CD14-positive monocyte (primary cell): ENCODE results near the gene CD247. TPM values are rescaled to one million over a fixed set of nuclear protein-coding genes. Genes with fewer than 3 reads are reported as not detected.

Experiments
- DNase-seq, 3 donors: peaks; one replicate each; pipeline ENCODE4 v3.0.0-alpha.2; 2011 to 2022
- H2AFZ ChIP-seq: 2 replicates; pipeline ENCODE4 v1.6.0; 2012; ENCODE audit warnings: mild to moderate bottlenecking, low read depth, low read length, inconsistent platforms; ENCODE audit not compliant: insufficient read depth, poor library complexity, severe bottlenecking
- H3K27ac ChIP-seq, 2 donors: 1 replicate in 1 of 2; 2 replicates in 1 of 2; pipeline ENCODE4 v1.5.1; 2012 to 2013; ENCODE audit warnings: low read length in 2 of 2, control low read depth in 1 of 2, inconsistent platforms in 1 of 2, low read depth in 1 of 2, mild to moderate bottlenecking in 1 of 2
- H3K27me3 ChIP-seq, 2 donors: one replicate each; pipeline versions ENCODE4 v1.6.0 to v1.6.1; 2011 to 2013; ENCODE audit warnings: low read length in 2 of 2; ENCODE audit not compliant: control insufficient read depth in 2 of 2, insufficient read depth in 2 of 2
- H3K36me3 ChIP-seq, 2 donors: replicated peaks in 1 of 2; 1 replicate in 1 of 2; 2 replicates in 1 of 2; pipeline versions ENCODE4 v1.5.1 to v1.6.1; 2012 to 2013; ENCODE audit warnings: low read length in 2 of 2, control low read depth in 1 of 2, inconsistent platforms in 1 of 2, mild to moderate bottlenecking in 1 of 2; ENCODE audit not compliant: insufficient read depth in 2 of 2, control insufficient read depth in 1 of 2
- H3K4me1 ChIP-seq, 2 donors: 1 replicate in 1 of 2; 2 replicates in 1 of 2; pipeline versions ENCODE4 v1.5.1 to v1.6.1; 2012 to 2013; ENCODE audit warnings: low read length in 2 of 2, control low read depth in 1 of 2, inconsistent platforms in 1 of 2, mild to moderate bottlenecking in 1 of 2, moderate library complexity in 1 of 2; ENCODE audit not compliant: insufficient read depth in 2 of 2, control insufficient read depth in 1 of 2
- H3K4me2 ChIP-seq: replicated peaks from 2 replicates; pipeline ENCODE3; 2012; ENCODE audit warnings: low read length, moderate library complexity, mild to moderate bottlenecking; ENCODE audit not compliant: poor library complexity, severe bottlenecking; ENCODE audit errors: extremely low read depth
- H3K4me3 ChIP-seq, 3 experiments: fragments of 200-600 bp in 1 of 3; sonication (generic) in 1 of 3; replicated peaks in 1 of 3; 1 replicate in 2 of 3; 2 replicates in 1 of 3; pipeline ENCODE4 v1.5.1; 2011 to 2013; ENCODE audit warnings: low read length in 3 of 3, mild to moderate bottlenecking in 3 of 3, control low read depth in 2 of 3, low read depth in 2 of 3, inconsistent platforms in 1 of 3, moderate library complexity in 1 of 3
- H3K79me2 ChIP-seq: 2 replicates; pipeline ENCODE4 v1.6.0; 2012; ENCODE audit warnings: mild to moderate bottlenecking, control low read depth, inconsistent platforms, low read length, moderate library complexity; ENCODE audit not compliant: insufficient read depth
- H3K9ac ChIP-seq: 2 replicates; pipeline ENCODE4 v1.6.0; 2017; ENCODE audit warnings: low read length, mild to moderate bottlenecking; ENCODE audit not compliant: insufficient read depth, poor library complexity, severe bottlenecking
- H3K9me3 ChIP-seq, 2 donors: replicated peaks in 1 of 2; 1 replicate in 1 of 2; 2 replicates in 1 of 2; pipeline versions ENCODE4 v1.5.1 to v1.6.1; 2012 to 2013; ENCODE audit warnings: low read length in 2 of 2, control low read depth in 1 of 2; ENCODE audit not compliant: control insufficient read depth in 1 of 2, insufficient read depth in 1 of 2
- H4K20me1 ChIP-seq: 2 replicates; pipeline ENCODE4 v1.6.0; 2012; ENCODE audit warnings: mild to moderate bottlenecking, low read length, control low read depth, moderate library complexity; ENCODE audit not compliant: insufficient read depth
- H3K27ac Mint-ChIP-seq, 7 donors: one replicate each; pipeline ENCODE4 v1.8.0; 2020; ENCODE audit warnings: mild to moderate bottlenecking in 7 of 7, mixed read lengths in 7 of 7, moderate library complexity in 6 of 7, inconsistent platforms in 2 of 7
- H3K27me3 Mint-ChIP-seq, 3 donors: one replicate each; pipeline ENCODE4 v1.8.0; 2021 to 2022; ENCODE audit warnings: low read depth in 3 of 3, mild to moderate bottlenecking in 3 of 3, mixed read lengths in 3 of 3, moderate library complexity in 3 of 3, inconsistent platforms in 1 of 3
- H3K36me3 Mint-ChIP-seq, 2 donors: one replicate each; pipeline ENCODE4 v1.8.0; 2020; ENCODE audit warnings: mixed read lengths in 2 of 2, inconsistent platforms in 1 of 2, mild to moderate bottlenecking in 1 of 2
- H3K4me1 Mint-ChIP-seq: one replicate; pipeline ENCODE4 v1.8.0; 2020; ENCODE audit warnings: mild to moderate bottlenecking, mixed read lengths
- H3K4me3 Mint-ChIP-seq, 2 donors: one replicate each; pipeline ENCODE4 v1.8.0; 2020; ENCODE audit warnings: mild to moderate bottlenecking in 2 of 2, mixed read lengths in 2 of 2, moderate library complexity in 1 of 2
- H3K9me3 Mint-ChIP-seq, 7 donors: one replicate each; pipeline ENCODE4 v1.8.0; 2020 to 2022; ENCODE audit warnings: mixed read lengths in 7 of 7, mild to moderate bottlenecking in 6 of 7, moderate library complexity in 6 of 7, inconsistent platforms in 2 of 7
- WGBS: methylation state at CpG from one replicate; pipeline ENCODE4 v1.1.5; 2013; ENCODE audit warnings: missing lambda C conversion rate; ENCODE audit not compliant: insufficient coverage; 5-methylcytosine and 5-hydroxymethylcytosine counted together
- intact Hi-C, 2 donors: fragments of 100-400 bp; cut with micrococcal nuclease; formaldehyde crosslinking; loops; one replicate each; pipeline versions ENCODE4 v1.15.0 to v1.15.1; 2023
- polyA plus RNA-seq, 3 donors: library from polyadenylated mRNA; depleted of rRNA in 1 of 3; unstranded in 2 of 3; stranded (reverse) in 1 of 3; fragments of 300-500 nt in 2 of 3; fragments of >200 nt in 1 of 3; fragmentation: Illumina TruSeq in 2 of 3; gene quantifications; 1 replicate in 2 of 3; 2 replicates in 1 of 3; pipeline ENCODE4 v1.2.3, GENCODE V29; 2012 to 2021
- TF ChIP-seq, protein P1 (sequence below): fragments of 200-600 bp; IDR thresholded peaks from one replicate; pipeline ENCODE4 v1.8.0; 2022; ENCODE audit warnings: antibody characterized with exemption, mild to moderate bottlenecking

The CD247 gene
- polyA plus RNA-seq, 3 donors = 0.29 to 1.8 (median 1.6) TPM

GRCh38 chr1:167409183-167409582, 109.1 kb downstream of the CD247 start:
- Histone ChIP-seq H3K9ac (no peak overlapping the region), H2AFZ (no peak overlapping the region), H3K27ac (no peak overlapping the region), H3K9me3 (no peaks in the 10 kb centered on the region), H3K27me3 (no peaks in the 10 kb centered on the region), H3K36me3 (peaks cover 33 to 76% of the 10 kb centered on the region in 2 donors), H3K4me3 (no peak overlapping the region), H3K79me2 (no peaks in the 10 kb centered on the region), H4K20me1 (no peaks in the 10 kb centered on the region), H3K4me2 (no peak overlapping the region), H3K4me1 (no peaks in the 10 kb centered on the region)
- Mint-ChIP-seq H3K4me1 (peaks cover 2% of the 10 kb centered on the region), H3K27ac (no peak overlapping the region), H3K4me3 (no peak overlapping the region), H3K9me3 (peaks cover 0 to 3% (median 0%) of the 10 kb centered on the region in 7 donors), H3K36me3 (peaks cover 60 to 65% of the 10 kb centered on the region in 2 donors), H3K27me3 (peaks cover 0 to 2% (median 0%) of the 10 kb centered on the region in 3 donors)
- no peak for DNase-seq
- TF ChIP-seq, protein P1, sequence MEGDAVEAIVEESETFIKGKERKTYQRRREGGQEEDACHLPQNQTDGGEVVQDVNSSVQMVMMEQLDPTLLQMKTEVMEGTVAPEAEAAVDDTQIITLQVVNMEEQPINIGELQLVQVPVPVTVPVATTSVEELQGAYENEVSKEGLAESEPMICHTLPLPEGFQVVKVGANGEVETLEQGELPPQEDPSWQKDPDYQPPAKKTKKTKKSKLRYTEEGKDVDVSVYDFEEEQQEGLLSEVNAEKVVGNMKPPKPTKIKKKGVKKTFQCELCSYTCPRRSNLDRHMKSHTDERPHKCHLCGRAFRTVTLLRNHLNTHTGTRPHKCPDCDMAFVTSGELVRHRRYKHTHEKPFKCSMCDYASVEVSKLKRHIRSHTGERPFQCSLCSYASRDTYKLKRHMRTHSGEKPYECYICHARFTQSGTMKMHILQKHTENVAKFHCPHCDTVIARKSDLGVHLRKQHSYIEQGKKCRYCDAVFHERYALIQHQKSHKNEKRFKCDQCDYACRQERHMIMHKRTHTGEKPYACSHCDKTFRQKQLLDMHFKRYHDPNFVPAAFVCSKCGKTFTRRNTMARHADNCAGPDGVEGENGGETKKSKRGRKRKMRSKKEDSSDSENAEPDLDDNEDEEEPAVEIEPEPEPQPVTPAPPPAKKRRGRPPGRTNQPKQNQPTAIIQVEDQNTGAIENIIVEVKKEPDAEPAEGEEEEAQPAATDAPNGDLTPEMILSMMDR = no peak
- intact Hi-C loops = loop anchor here (10.0 kb wide), 2 partner anchors 126 to 276 kb away; no protein-coding TSS in a partner anchor
- no CpG with 5 or more reads among the region's 1 CpG for WGBS

DNA sequence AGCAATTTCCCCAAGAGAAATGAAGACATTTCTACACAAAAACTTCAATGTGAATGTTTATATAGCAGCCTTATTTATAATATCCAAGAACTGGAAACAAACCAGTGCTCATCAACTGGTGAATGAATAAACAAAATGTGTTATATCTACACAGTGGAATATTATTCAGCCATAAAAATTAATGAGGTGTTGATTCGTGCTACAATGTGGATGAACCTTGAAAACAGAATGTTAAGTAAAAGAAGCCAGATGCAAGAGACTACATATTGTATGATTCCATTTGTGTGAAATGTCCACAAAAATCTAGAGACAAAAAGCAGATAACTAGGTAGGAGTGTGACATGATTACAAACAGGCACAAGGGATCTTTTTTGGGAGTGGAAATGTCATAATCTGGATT, 110.0 kb downstream of the CD247 start:
- H3K9me3 Mint-ChIP-seq = peaks cover 0 to 3% (median 0%) of the 10 kb centered on the region in 7 donors
- H3K4me3 Mint-ChIP-seq = no peak overlapping the region

More for the DNA sequence above, 110.0 kb downstream of the CD247 start:
- Mint-ChIP-seq H3K4me1 (peaks cover 2% of the 10 kb centered on the region), H3K27ac (no peak overlapping the region), H3K36me3 (peaks cover 63 to 66% of the 10 kb centered on the region in 2 donors), H3K27me3 (peaks cover 0 to 2% (median 0%) of the 10 kb centered on the region in 3 donors)
- Histone ChIP-seq H3K9ac (no peak overlapping the region), H2AFZ (no peak overlapping the region), H3K36me3 (peaks cover 28 to 76% of the 10 kb centered on the region in 2 donors), H3K27ac (no peak overlapping the region), H3K79me2 (no peaks in the 10 kb centered on the region), H3K4me1 (no peaks in the 10 kb centered on the region), H3K4me3 (no peak overlapping the region), H3K27me3 (no peaks in the 10 kb centered on the region), H3K4me2 (no peak overlapping the region), H4K20me1 (no peaks in the 10 kb centered on the region), H3K9me3 (no peaks in the 10 kb centered on the region)
- TF ChIP-seq, protein P1 = no peak
- no CpG with 5 or more reads among the region's 1 CpG for WGBS
- DNase-seq = no peak
- intact Hi-C loops = loop anchor here (10.0 kb wide), 2 partner anchors 126 to 276 kb away; no protein-coding TSS in a partner anchor
